ENCODE data around the gene TEX9. TPM values are rescaled to one million over a fixed set of nuclear protein-coding genes. Genes with fewer than 3 reads are reported as not detected.

TEX9 gene
- total and polyA plus RNA-seq, 9 donors: 3.0 to 25.8 (median 11.7) TPM

DNA sequence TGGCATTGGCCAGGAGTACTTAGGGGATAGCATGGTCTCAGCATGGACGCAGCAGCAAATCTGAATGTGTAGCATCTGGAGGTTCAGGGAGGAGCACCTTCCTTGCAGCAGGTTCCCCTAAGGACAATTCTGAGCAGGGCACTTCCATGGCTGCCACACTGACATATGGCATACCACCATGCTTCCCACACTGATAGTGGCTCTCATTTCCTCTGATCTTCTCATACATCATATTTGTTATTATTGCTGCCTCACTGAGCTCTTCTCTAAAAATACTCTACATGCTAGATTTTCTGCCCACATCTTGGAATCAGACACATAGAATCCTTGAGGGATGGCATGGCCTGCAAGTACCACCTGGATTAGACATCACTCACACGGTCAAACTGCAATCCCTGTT is 107.1 kb downstream of the TEX9 start:
- intact Hi-C loops (cut with DNase I): no loop called here
- no peaks in the 10 kb centered on the region for H3K9me3 ChIP-seq
- H3K4me1 ChIP-seq (ENCODE audit: insufficient read depth): no peaks in the 10 kb centered on the region
- no peaks in the 10 kb centered on the region for H3K27me3 ChIP-seq
- no peaks in the 10 kb centered on the region for H3K36me3 ChIP-seq
- WGBS, 3 donors: 66 to 76% (median 73%) methylated on average over 2 of the region's 2 CpGs
- DNase-seq: no peak
- H3K4me3 ChIP-seq: no peak overlapping the region
- no peak overlapping the region for H3K27ac ChIP-seq
- TF ChIP-seq, protein P1, sequence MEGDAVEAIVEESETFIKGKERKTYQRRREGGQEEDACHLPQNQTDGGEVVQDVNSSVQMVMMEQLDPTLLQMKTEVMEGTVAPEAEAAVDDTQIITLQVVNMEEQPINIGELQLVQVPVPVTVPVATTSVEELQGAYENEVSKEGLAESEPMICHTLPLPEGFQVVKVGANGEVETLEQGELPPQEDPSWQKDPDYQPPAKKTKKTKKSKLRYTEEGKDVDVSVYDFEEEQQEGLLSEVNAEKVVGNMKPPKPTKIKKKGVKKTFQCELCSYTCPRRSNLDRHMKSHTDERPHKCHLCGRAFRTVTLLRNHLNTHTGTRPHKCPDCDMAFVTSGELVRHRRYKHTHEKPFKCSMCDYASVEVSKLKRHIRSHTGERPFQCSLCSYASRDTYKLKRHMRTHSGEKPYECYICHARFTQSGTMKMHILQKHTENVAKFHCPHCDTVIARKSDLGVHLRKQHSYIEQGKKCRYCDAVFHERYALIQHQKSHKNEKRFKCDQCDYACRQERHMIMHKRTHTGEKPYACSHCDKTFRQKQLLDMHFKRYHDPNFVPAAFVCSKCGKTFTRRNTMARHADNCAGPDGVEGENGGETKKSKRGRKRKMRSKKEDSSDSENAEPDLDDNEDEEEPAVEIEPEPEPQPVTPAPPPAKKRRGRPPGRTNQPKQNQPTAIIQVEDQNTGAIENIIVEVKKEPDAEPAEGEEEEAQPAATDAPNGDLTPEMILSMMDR (IDR thresholded peaks at IDR 0.05): no peak
- TF ChIP-seq EP300 (IDR thresholded peaks at IDR 0.05) (no peak), POLR2A (IDR thresholded peaks at IDR 0.05) (no peak)

DNA sequence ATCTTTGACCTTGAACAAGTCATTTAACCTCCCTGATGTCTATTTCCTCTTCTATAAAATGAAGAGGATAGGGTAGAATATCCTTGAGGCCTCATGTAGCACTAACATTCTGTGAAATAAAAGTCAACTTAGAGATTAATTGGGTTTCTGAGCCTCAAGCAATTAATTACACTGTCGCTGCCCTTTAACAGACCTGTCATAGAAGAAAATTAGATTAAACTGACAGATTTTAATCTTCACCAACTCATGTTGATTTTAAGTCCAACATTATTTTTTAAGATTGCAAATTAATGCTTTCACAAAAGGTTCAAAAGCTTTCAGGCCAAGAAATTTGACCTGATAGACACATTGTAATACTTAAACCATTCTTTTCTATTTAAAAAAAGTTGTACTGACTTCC is 107.8 kb downstream of the TEX9 start:
- no peak for DNase-seq
- Histone ChIP-seq H3K4me3 (no peak overlapping the region), H3K9me3 (no peaks in the 10 kb centered on the region), H3K27me3 (no peaks in the 10 kb centered on the region), H3K27ac (no peak overlapping the region), H3K4me1 (ENCODE audit: insufficient read depth) (no peaks in the 10 kb centered on the region), H3K36me3 (no peaks in the 10 kb centered on the region)
- WGBS, 3 donors: 65 to 79% (median 71%) methylated on average over 1 of the region's 1 CpG
- intact Hi-C loops (cut with DNase I): no loop called here
- TF ChIP-seq POLR2A (IDR thresholded peaks at IDR 0.05) (no peak), EP300 (IDR thresholded peaks at IDR 0.05) (no peak)
- TF ChIP-seq, protein P1 (IDR thresholded peaks at IDR 0.05): no peak

DNA sequence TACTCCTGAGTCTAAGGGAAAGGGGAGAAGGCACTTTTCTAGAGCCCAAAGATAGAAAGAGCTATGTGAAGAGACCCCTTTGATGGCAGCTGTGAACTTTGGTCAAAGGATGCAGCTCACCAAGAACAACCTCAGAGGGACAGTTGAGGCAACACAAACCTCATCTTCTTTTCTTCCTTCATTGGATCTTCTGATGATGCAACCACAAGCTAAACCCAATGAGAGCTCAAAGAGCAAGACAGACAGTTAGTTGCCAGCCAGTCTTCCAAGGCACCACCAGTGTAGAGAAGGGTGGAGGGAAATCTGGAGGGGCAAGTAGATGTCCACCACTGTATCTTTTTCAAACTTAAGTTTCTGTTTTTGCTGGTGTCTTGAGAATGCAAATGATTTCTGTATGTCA is 110.1 kb downstream of the TEX9 start:
- intact Hi-C loops (cut with DNase I): no loop called here
- H3K4me1 ChIP-seq (ENCODE audit: insufficient read depth): no peaks in the 10 kb centered on the region
- no peak for TF ChIP-seq POLR2A (IDR thresholded peaks at IDR 0.05)
- no peak for TF ChIP-seq EP300 (IDR thresholded peaks at IDR 0.05)
- TF ChIP-seq, protein P1 (IDR thresholded peaks at IDR 0.05): no peak
- no peaks in the 10 kb centered on the region for H3K36me3 ChIP-seq
- H3K4me3 ChIP-seq: no peak overlapping the region
- no peaks in the 10 kb centered on the region for H3K27me3 ChIP-seq
- no peak overlapping the region for H3K27ac ChIP-seq
- no peak for DNase-seq
- H3K9me3 ChIP-seq: no peaks in the 10 kb centered on the region

Other genes starting within 250 kb of the TEX9 start
- 10 to 100 TPM in 5 of 7 donors, 1 to 10 TPM in 2; 6.3 to 19.5 (median 16.3) TPM for gene RFX7, start 121.5 kb upstream of the TEX9 start, total RNA-seq
- 10 to 100 TPM in 1 of 2 donors, 1 to 10 TPM in 1; 3.0 to 10.8 TPM for gene RFX7, start 121.5 kb upstream of the TEX9 start, polyA plus RNA-seq
- gene MNS1, start 99.7 kb downstream of the TEX9 start, total RNA-seq: 10 to 100 TPM in 1 of 7 donors, 1 to 10 TPM in 6; 1.8 to 11.0 (median 3.0) TPM
- gene MNS1, start 99.7 kb downstream of the TEX9 start, polyA plus RNA-seq: 1 to 10 TPM; 3.4 to 4.9 TPM